ENCODE measurements around the gene TECR.
"Not testable (repeated sequence)": the region's sequence is repeated elsewhere in the genome, so short reads cannot be mapped to it uniquely, and the experiment has no call there.

Gene TECR

DNA sequence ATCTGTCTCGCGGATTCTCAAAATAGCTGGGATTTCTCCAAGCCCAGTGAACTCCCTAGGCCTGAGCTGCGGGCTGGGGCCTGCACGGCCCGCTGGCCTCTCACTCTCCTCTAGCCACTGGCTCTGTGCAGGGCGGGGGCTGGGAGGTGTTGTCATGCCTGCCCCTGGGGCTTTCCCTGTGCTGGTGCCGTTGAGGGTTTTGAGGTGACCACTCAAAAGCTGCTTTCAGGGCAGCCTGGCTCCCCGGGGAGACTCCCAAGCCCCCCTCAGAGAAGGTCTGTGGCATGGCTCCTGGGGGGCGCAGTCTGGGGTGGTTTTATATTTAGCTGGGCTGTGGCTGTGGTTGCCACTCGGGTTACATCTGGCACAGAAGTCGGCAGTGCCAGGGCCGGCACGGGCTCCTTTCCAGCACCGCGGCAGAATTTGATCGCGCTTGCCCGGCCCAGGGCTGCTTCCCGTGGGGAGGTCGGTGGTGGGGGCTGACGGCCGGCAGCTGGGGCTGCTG, 32.5 kb downstream of the TECR start:
- DNase-seq (ENCODE audit: low read depth), result no peak

DNA sequence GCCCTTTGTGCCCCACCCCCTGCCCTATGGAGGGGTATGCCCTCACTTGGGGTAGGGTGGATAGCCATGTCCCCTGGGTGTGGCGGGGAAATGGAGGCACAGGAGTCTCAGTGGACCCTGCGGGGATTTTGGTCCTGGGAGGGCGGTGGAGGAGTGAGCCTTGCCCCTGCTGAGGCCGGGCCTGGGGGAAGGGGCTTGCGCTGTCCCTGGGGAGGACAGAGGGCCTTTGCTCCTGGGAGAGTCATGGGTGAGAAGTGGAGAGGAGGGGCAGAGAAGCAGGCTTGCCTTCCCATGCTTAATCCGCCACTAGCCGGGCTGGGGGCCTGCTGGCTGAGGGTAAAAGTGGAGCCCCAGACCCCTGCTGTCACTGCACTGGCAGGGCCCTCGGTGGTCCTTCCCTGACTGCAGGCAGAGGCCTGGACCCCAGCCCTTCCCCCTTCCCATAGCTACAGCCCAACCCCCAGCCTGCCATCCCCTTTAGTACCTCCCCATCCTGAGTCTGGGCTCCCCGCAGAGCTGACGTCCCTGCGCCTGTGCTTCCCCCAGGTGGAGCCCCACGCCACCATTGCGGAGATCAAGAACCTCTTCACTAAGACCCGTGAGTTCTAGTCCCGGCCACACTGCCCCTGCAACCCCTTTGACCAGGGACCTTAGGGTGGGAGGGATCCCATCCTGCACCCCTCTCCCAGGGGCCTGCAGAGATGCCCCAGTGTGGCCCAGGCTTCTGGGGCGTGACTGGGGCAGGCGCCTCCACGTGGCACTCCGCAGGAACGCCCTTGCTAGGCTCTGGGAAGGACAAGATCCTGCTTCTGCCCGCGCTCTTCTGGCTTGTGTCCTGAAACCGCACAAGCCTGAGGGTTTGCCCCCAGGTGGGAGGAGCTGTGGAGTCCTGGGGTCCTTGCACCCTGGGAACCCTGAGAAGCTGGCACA, 33.5 kb downstream of the TECR start:
- DNase-seq (ENCODE audit: low read depth), result no peak

DNA sequence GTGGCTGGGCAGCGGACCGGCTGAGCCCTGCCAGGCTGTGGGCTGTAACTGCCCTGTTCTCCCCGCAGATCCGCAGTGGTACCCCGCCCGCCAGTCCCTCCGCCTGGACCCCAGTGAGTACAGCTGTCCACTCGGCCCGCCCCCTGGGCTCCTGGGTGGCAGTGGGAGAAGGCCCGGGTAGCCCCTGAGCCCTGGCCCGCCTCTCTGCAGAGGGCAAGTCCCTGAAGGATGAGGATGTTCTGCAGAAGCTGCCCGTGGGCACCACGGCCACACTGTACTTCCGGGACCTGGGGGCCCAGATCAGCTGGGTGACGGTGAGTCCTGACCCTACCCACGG, 34.2 kb downstream of the TECR start:
- no peak for DNase-seq (ENCODE audit: low read depth)

DNA sequence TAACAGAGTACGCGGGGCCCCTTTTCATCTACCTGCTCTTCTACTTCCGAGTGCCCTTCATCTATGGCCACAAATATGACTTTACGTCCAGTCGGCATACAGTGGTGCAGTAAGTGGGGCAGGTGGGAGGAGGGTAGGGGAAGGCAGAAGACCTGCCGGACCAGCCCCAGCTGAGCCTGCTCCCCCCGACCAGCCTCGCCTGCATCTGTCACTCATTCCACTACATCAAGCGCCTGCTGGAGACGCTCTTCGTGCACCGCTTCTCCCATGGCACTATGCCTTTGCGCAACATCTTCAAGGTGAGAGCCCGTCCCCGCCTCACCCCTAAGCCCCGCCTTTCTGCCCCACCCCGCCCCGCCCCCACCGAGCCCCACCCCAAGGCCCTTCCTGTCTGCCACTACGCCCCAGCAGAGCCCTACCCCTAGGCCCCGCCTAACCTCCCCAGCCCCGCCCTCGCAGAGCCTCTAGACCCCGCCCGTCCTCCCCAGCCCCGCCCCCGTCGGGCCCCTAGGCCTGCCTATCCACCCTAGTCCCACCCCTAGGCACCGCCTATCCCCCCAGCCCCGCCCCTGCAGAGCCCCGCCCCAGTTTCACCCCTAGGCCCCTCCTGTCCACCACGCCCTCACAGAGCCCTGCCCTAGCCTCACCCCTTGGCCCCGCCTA, 34.7 kb downstream of the TECR start:
- peak; percentile 69 for DNase-seq (ENCODE audit: low read depth)

DNA sequence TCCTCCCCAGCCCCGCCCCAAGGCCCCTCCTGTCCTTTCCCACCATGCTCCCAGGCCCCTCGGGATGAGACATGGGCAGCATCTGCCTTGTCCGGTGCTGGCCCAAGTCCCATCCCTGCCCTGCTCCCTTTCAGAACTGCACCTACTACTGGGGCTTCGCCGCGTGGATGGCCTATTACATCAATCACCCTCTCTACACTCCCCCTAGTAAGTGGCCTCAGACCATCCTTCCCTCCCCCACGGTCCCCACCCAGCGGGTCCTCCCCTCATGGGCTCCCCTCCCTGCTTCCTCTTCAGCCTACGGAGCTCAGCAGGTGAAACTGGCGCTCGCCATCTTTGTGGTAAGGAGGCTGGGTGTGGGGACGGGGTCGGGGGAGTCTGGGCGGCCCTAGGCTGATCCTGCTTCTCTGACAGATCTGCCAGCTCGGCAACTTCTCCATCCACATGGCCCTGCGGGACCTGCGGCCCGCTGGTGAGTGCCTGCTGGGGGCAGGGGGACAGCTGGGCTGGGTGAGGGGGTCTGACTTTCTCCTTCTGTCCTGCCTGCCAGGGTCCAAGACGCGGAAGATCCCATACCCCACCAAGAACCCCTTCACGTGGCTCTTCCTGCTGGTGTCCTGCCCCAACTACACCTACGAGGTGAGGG, 35.4 kb downstream of the TECR start:
- DNase-seq (ENCODE audit: low read depth), result not testable (repeated sequence)

DNA sequence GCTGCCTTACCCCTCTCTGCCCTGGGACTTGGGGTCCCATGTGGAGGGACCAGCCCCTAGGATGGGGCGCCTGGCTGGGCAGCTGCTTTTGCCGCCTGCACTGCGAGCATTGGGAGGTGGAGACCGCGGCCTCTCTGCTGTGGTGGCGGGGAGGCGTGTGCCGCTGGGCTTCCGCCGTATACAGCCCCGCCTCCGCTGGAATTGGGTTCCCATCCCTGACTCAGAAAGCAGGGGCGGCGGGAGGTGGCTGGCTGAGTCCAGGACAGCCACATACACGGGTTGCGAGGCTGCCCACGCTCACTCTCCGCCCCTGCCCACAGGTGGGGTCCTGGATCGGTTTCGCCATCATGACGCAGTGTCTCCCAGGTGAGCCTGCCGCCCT, 35.9 kb downstream of the TECR start:
- no peak for DNase-seq (ENCODE audit: low read depth)

DNA sequence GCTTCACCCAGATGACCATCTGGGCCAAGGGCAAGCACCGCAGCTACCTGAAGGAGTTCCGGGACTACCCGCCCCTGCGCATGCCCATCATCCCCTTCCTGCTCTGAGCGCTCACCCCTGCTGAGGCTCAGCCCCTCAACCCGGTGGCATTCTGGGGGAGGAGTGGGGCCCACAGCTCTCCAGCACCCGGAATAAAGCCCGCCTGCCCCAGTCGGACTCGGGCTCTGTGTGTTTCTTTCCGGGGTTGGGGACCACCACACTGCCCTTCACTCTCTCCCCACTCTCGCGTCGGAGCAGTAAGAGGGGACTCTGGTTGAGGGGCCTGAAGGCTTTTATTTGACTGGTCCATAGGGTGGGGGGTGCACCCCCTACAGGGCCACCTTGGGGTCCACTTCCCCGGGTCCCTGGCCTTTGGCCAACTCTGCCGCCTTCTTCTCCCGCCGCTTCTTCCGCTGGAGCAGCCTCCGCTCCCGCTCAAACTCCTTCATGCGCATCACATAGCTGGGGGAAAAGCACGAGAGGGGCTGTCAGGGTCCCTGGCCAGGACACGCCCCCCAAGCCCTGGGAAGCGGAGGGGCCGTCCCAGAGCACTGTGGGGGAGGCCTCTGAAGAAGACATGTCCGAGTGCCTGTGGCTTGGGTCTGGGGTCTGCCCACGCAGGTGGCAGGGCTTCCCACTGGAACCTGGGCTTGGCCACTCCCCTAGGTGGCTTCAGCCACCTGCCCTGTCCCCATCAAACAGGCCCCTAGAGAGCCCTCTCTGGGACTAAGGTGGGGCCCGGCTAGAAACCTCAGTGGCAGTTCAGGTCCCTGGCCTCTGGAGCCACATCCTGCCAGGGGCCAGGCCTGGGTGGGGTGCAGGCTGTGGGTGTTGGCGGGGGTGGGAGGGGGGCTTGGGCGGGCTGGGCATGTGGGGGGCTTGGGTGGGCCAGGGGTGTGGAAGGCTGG, 36.6 kb downstream of the TECR start:
- DNase-seq (ENCODE audit: low read depth), result no peak

DNA sequence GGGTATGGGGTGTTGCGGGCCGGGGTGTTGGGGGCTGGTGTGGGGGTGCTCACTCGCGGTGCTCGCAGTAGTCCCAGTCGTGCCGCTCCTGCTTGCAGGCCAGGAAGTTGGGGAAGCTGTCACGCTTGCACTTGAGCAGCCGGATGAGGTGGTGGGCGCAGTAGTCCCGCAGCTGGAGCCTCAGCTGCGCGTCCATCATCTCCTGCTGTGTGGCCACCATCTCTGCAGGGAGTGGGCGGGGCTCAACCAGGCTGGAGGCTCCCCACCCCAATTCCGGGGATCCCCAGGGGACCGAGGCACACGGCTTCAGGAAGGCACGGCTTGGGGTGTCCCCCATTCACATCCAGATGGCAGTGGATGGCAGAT, 37.3 kb downstream of the TECR start:
- no peak for DNase-seq (ENCODE audit: low read depth)

DNA sequence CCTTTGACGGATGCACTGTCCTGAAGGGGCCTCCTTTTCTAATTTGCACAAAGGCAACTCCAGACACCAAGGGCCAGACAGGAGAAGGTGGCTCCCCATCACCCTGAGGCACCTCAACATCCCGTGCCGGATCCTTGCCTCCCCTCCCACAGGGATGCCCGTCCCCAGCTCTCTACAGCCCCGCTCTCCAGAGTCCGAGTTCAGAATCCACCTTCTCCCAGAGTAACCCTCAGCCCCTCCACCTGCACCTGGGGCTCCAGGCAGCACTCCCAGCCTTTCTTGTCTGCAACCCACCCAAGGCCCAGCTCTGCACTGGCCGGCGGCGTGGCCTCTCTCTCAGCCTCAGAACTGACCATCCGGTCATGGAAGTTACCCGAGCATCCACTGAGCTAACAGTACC, 37.7 kb downstream of the TECR start:
- DNase-seq (ENCODE audit: low read depth), result no peak

DNA sequence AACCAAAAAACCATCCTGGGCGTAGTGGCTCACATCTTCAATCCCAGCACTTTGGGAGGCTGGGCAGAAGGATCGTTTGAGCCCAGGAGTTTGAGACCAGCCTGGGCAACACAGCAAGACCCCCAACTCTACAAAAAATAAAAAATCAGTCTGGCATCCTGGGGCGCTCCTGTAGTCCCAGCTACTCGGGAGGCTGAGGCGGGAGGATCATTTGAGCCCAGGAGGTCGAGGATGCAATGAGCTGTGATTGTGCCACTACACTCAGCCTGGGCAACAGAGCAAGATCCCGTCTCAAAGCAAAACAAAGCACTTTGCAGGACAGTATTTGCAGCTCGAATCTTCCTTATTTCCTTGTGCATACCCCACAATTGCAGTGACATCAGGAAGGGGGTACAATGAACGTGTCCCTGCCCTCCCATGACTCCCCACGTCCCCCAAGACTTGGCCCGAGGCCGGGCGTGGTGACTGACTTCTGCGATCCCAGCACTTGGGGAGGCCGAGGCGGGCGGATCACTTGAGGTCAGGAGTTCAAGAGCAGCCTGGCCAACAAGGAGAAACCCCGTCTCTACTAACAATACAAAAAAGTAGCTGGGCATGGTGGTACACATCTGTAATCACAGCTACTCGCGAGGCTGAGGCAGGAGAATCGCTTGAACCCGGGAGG, 41.6 kb downstream of the TECR start:
- DNase-seq (ENCODE audit: low read depth), result no peak

DNA sequence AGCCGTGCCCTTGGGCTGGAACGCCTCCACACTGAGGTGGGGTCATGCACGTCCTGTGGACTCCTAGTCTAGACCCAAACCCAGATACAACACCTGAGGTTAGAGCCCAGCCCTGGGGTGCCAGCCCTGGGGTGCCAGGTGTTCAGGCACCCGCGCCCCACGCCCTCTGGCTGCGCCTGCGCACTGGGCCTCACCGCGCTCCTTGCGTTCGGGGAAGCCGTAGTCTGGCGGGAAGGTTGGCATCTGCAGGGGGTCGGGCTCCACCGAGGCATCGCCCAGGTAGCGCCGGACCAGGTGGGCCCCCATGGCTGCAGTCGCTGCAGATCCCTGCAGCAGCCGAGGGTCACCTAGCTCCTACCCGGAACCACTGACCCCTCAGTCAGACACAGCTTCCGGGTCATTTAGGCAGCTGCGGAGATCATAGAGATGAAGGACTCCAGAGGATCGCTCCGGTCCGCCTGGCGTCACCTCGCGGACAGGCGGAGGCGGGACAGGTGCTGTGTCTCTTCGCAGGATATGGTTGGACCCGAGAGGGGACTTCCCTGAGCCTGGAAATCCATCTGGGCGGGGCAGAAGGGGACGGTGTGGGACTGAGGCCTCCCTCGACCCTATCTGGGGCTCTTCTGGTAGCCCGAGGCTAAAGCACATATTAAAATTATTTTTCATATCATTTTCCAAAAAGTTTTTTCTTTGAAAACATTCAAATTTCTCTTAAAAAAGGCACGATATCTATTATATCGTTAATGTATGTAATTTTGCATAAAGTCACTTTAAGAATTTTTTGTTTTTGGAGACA, 42.5 kb downstream of the TECR start, which contains the start of gene NDUFB7:
Gene NDUFB7, minus strand, starts transcription at position 372 of the 796 bp plus-strand sequence. Its CDS starts 66 bp downstream, at position 306.
- peak; percentile 83 for DNase-seq (ENCODE audit: low read depth)

DNA sequence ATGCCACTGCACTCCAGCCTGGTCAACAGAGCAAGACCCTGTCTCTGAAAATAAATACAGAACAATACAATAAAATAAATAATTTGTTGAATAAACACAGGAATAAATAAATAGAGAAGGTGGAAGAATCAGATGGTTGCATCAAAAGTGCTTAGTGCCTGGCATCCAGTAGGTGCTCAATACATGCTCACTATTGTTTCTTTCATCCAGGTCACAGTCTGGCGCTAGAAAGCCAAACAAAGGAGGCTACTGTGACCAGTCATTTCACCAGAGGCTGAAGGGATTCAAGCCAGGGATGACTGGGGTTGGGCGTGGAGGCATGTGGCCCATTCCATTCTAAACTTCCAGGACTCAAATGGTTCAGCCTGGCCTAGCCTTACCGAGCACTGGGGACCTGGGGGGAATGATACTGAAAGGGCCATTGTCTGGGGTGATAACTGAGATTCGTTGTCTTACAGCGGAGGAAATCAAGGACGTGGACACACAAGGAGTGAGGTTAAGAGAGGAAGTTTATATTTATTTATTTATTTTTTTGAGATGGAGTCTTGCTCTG, 46.1 kb downstream of the TECR start:
- DNase-seq (ENCODE audit: low read depth), result no peak

DNA sequence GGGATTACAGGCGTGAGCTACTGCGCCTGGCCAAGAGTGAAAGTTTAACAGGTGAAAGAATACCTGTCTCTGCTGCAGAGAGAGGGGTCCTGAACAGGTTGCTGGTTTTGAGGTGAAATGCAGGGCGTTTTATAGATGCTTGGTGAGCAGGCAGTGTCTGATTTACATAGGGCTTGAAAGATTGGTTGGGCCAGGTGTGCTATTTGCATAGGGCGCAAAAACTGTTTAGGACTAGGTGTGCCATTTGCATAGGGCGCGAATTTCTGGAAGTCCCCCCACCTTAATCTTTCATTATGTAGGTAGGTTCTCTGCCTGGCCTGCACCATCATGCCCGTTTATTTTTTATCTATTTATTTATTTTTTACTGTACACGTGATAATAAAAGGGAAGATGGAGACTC, 47.0 kb downstream of the TECR start:
- no peak for DNase-seq (ENCODE audit: low read depth)

DNA sequence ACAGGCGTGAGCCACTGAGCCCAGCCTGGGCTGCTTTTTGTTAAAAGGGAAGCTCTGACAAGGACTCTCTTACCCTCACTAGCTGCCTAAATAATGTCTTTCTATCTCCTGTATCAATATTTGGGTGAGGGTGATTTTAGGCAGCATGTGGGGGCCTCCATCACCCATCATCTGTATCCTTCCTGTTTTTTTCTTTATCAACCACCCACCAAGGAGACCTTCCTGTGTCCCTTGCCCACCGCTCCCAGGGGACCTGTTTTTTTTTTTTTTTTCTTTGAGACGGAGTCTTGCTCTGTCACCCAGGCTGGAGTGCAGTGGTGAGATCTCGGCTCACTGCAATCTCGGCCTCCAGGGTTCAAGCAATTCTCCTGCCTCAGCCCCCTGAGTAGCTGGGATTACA, 47.9 kb downstream of the TECR start:
- DNase-seq (ENCODE audit: low read depth), result no peak

DNA sequence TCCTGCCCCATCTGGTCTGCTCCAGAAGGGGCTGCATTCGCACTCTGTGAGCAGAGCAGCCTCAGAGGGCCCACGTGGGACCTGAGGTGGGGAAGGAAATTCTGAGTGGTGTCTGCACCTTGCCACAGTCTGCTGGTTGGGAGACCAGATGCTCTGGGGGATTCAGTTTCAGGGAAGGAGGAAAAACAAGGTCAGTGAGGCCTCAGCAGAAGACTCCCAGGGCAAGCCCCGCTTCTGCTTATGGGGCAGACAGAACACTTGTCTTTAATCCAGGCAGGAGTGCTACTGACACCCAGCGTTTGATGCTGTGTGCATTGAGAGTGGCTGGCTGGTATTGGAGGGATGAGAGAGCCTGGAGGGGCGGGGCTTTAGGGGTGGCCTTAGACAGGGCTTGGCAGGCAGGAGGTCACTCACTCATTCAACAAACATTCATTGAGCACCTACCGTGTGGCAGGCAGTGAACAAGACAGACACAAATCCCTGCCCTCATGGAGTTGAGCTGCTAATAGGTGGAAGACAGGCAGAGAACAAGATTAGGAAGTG, 48.6 kb downstream of the TECR start:
- no peak for DNase-seq (ENCODE audit: low read depth)

DNA sequence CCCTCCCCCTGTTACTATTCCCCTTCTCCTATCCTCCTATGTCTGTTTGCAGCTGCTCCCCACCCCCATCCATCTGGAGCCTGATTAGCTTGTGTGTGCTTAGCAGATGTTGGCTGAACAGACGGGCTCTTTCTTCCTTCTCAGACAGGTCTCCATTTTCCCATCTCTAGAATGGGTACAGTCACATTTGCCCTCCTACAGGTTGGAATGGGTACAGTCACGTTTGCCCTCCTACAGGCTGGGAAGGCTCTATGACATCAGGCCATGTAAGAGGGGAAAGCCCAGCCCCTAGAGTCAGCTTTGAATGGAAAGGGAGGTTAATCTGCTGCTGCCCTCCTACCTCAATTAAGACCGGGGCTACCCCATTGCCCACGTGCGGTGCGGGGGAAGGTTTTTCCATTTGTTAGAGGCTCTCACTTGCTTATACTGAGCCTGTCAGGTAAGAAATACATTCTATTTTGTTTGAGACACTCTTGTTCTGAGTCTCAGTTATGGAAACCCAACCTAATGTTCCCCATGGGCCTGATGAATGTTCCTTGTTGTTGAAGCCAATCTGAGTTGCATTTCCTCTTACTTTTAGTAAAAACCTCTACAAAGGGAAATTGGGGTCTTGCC, 51.3 kb downstream of the TECR start:
- no peak for DNase-seq (ENCODE audit: low read depth)

DNA sequence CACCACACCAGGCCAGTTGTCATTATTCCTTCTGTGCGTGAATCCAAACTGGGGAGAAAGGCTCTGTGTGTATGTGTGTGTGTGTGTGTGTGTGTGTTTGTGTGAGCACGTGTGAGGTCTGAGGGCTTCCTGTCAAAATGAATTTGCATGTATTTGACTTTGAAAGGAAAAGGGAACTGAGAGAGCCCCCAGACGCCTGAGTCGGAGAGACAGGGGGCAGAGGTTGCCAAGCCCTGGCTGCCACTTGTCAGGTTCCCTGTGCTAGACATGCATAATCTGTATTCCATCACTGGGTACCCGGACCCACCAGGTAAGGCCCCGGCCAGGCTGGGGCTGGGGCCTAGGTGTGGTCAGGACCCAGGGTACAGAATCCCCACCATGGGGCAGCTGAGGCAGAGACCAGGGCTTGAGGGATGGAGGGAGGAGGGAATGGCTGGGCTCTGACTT, 53.5 kb downstream of the TECR start, which contains the start of gene CLEC17A:
Gene CLEC17A, plus strand, starts transcription at position 191 of the 447 bp plus-strand sequence. Its CDS starts 77 bp downstream, at position 268.
- DNase-seq (ENCODE audit: low read depth), result no peak

DNA sequence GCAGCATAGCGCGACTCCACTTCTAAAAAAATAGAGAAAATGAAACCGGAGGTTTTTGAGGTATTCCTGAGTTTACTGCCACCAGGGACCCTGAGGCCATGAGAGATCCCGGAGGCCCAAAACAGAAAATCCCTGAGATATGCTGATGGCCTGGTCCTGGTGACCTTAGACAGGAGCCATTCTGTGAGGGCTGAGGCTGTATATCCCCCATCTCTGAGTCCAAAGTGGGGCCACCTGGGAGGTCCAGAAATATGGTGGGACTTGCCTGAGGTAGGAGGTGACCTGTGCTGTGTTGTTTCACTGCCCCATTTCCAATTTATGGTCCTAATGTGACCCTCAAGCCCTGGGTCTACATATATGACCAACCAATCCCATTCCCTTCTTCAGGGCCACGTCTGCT, 55.0 kb downstream of the TECR start:
- not testable (repeated sequence) for DNase-seq (ENCODE audit: low read depth)

DNA sequence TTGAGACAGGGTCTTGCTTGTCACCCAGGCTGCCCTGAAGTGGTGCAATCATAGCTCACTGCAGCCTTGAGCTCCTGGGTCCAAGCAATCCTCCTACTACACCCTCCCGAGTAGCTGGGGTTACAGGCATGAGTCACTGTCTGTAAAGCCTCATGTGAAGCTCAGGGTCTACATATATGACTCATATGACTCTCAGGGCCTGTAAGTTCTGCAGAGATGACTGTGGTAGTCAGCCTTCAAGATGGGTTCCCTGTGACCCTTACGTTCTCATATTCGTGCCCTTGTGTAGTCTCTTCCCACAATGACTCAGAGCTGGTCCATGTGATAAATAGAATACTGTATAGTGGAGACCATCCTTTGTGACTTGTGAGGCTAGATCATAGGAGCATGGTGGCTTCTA, 55.8 kb downstream of the TECR start:
- not testable (repeated sequence) for DNase-seq (ENCODE audit: low read depth)

Measured in CMK (cell line).